ENCODE results near the gene D2HGDH. TPM values are rescaled to one million over a fixed set of nuclear protein-coding genes. Genes with fewer than 3 reads are reported as not detected.

The D2HGDH gene
- total RNA-seq, 4 donors from 2014 or later, result 16.9 to 33.4 (median 23.6) TPM

GRCh38 chr2:241808051-241808720, 73.8 kb downstream of the D2HGDH start:
- DNase-seq, result no peak
- no peak overlapping the region for H3K27ac ChIP-seq
- peaks cover 6 to 39% (median 7%) of the 10 kb centered on the region in 4 donors for H3K27me3 ChIP-seq
- H3K36me3 ChIP-seq, result no peaks in the 10 kb centered on the region
- H3K9me3 ChIP-seq, result no peaks in the 10 kb centered on the region
- no peak overlapping the region for H3K4me3 ChIP-seq
- 67 to 72% methylated on average over 12 to 15 of the region's 17 CpGs for WGBS, 2 donors
- TF ChIP-seq CTCF (IDR thresholded peaks at IDR 0.05), result no peak
- no peak for TF ChIP-seq POLR2A (IDR thresholded peaks at IDR 0.05)
- H3K4me1 ChIP-seq, result peaks cover 14 to 18% (median 18%) of the 10 kb centered on the region in 3 donors
- intact Hi-C loops (cut with DNase I), result no loop called here

DNA sequence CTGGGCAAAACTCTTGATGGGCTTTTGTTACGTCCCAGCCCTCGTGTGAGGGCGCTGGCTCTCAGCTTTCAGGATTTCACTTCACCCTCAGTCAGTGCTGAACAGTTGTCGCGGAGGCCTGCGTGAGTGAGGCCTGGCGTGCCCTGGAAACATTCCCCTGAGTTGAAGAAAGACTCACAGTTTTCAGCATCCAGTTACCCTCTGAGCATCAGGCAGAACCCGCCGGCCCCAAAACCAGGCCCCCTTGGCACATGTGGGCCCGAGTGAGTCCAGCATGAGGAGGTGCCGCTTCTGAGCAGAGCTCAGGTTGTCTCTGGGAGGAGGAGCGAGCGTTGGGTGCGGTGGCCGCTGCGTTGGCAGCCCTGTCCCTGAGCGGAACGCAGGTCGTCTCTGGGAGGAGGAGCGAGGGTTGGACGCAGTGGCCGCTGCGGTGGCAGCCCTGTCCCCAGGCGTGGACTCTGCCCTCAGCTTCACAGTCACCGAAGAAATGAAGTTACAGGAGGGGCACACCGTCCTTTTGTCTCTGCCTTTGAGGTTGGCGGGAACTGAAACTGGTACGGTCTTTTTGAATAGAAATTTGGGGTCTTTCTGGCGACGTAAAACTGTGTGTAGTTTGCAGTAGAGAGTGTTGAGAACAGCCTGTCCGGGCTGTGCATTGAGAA, 74.4 kb downstream of the D2HGDH start, which contains the start of gene NEU4:
NEU4 (plus strand) TSS at position 473 of the 662 bp plus-strand sequence. CDS start 5,292 bp downstream, outside the sequence.
- Histone ChIP-seq H3K9me3 (no peaks in the 10 kb centered on the region), H3K4me1 (peaks cover 10 to 12% (median 11%) of the 10 kb centered on the region in 3 donors), H3K36me3 (no peaks in the 10 kb centered on the region), H3K27me3 (peaks cover 6 to 38% (median 7%) of the 10 kb centered on the region in 4 donors), H3K27ac (no peak within 1 kb of the TSS), H3K4me3 (no peak within 1 kb of the TSS)
- DNase-seq, result no peak
- WGBS, 2 donors, result 78 to 94% methylated on average over 8 to 12 of the region's 31 CpGs
- no peak for TF ChIP-seq CTCF (IDR thresholded peaks at IDR 0.05)
- TF ChIP-seq POLR2A (IDR thresholded peaks at IDR 0.05), result no peak
- intact Hi-C loops (cut with DNase I), result no loop called here

- Histone ChIP-seq H3K27me3 (peaks cover 2 to 31% (median 2%) of the 10 kb centered on the region in 4 donors), H3K4me1 (peaks cover 3 to 4% (median 3%) of the 10 kb centered on the region in 3 donors), H3K9me3 (no peaks in the 10 kb centered on the region), H3K27ac (no peak overlapping the region), H3K4me3 (no peak overlapping the region), H3K36me3 (no peaks in the 10 kb centered on the region)
- no peak for DNase-seq
- TF ChIP-seq CTCF (IDR thresholded peaks at IDR 0.05) (no peak), POLR2A (IDR thresholded peaks at IDR 0.05) (no peak)
- 66 to 67% methylated on average over 11 to 17 of the region's 29 CpGs for WGBS, 2 donors
- intact Hi-C loops (cut with DNase I), result no loop called here
Observed at GRCh38 chr2:241809383-241810306, 75.2 kb downstream of the D2HGDH start.

DNA sequence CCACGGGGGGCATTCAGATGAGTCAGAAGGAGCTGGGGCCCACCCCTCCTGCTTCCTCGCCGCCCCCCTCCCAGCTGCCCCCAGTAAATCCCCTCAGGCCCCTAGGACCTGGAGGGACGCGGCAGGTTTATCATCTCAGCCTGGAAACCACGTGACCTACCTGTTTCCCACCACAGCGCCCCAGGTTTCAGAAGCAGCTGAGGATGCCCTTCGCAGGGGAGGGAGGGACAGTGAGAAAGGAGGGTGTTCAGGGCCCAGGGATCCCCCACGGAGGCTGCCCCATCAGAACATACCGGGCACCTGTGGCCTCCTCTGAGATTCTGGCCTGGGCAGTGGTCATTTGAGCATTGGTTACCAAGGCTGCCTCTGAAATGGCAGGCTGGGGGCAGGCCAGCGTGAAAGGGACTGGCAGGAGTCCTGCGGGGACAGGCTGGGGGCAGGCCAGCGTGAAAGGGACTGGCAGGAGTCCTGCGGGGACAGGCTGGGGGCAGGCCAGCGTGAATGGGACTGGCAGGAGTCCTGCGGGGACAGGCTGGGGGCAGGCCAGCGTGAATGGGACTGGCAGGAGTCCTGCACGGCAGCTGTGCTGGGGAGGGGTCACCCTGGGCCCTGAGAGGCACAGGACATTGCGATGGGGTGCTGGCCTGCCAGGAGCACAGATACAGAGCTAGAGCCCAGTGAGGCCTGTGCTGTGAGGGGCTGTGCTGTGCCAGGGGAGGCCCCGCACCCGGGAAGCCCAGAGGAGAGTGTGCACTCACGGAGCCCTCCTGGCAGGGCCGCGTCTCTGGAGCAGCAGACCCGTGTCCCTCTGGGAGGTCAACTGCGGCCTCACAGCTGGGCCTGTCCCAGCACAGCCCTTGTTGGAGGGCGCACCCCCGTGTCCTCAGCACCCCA, 76.1 kb downstream of the D2HGDH start:
- TF ChIP-seq CTCF (IDR thresholded peaks at IDR 0.05) (no peak), POLR2A (IDR thresholded peaks at IDR 0.05) (no peak)
- H3K9me3 ChIP-seq, result no peaks in the 10 kb centered on the region
- H3K36me3 ChIP-seq, result no peaks in the 10 kb centered on the region
- no peak for DNase-seq
- 60 to 75% methylated on average over 2 to 7 of the region's 28 CpGs for WGBS, 2 donors
- no peak overlapping the region for H3K27ac ChIP-seq
- no peak overlapping the region for H3K4me3 ChIP-seq
- intact Hi-C loops (cut with DNase I), result no loop called here
- H3K27me3 ChIP-seq, result peaks cover 0 to 36% (median 0%) of the 10 kb centered on the region in 4 donors
- H3K4me1 ChIP-seq, result no peaks in the 10 kb centered on the region
